Stimulated activated CD4-positive, alpha-beta T cell treated with anti-CD3 and anti-CD28 coated beads, Interleukin-2, amount 100 ng/mL, for 4 hours (primary cell): Measurements from ENCODE around the gene FBXO17.
"Not testable (repeated sequence)": the region's sequence is repeated elsewhere in the genome, so short reads cannot be mapped to it uniquely, and the experiment has no call there.

ENCODE experiments used
- DNase-seq: peaks from one replicate; pipeline ENCODE4 v3.0.0-alpha.2; 2020; ENCODE audit warnings: low read depth

FBXO17 gene

GRCh38 chr19:38980583-38981374, 5.2 kb upstream of the FBXO17 start:
- DNase-seq: no peak

GRCh38 chr19:38979812-38980211, 4.3 kb upstream of the FBXO17 start:
- DNase-seq: no peak

- DNase-seq: no peak
Observed at GRCh38 chr19:38978326-38978689, 2.8 kb upstream of the FBXO17 start.

GRCh38 chr19:38977445-38978325, 2.1 kb upstream of the FBXO17 start:
- DNase-seq: no peak

GRCh38 chr19:38975861-38976271, 324 bp upstream of the FBXO17 start:
- no peak for DNase-seq

- no peak for DNase-seq
Observed at GRCh38 chr19:38974624-38975213, 823 bp downstream of the FBXO17 start.

GRCh38 chr19:38971672-38972071, 3.9 kb downstream of the FBXO17 start:
- DNase-seq: no peak

- no peak for DNase-seq
Observed at GRCh38 chr19:38970664-38971532, 4.6 kb downstream of the FBXO17 start.

- not testable (repeated sequence) for DNase-seq
Observed at GRCh38 chr19:38966149-38966548, 9.4 kb downstream of the FBXO17 start.

GRCh38 chr19:38964738-38965137, 10.8 kb downstream of the FBXO17 start:
- DNase-seq: no peak

GRCh38 chr19:38959618-38960017, 15.9 kb downstream of the FBXO17 start:
- DNase-seq: no peak

- DNase-seq: no peak
Observed at GRCh38 chr19:38958301-38958700, 17.2 kb downstream of the FBXO17 start.

GRCh38 chr19:38956264-38956663, 19.3 kb downstream of the FBXO17 start:
- DNase-seq: no peak

GRCh38 chr19:38953677-38954076, 21.9 kb downstream of the FBXO17 start:
- DNase-seq: no peak

- DNase-seq: peak; percentile 24
Observed at GRCh38 chr19:38952395-38953165, 23.0 kb downstream of the FBXO17 start.

GRCh38 chr19:38951187-38951586, 24.4 kb downstream of the FBXO17 start:
- no peak for DNase-seq

GRCh38 chr19:38949580-38950367, 25.8 kb downstream of the FBXO17 start:
- peak; percentile 88 for DNase-seq

GRCh38 chr19:38946229-38947010, 29.1 kb downstream of the FBXO17 start:
- DNase-seq: no peak

GRCh38 chr19:38945562-38946228, 29.8 kb downstream of the FBXO17 start:
- DNase-seq: no peak
